OCI-LY7 (cell line): ENCODE measurements around the gene PAQR3. TPM values are rescaled to one million over a fixed set of nuclear protein-coding genes. Genes with fewer than 3 reads are reported as not detected.

ENCODE experiments used
- BruUV-seq: library from RNA; stranded (reverse); fragments of 400-500 nt; replicated peaks from 2 replicates; lab custom pipeline; 2021; lab: Mats Ljungman, UMichigan
- CTCF ChIA-PET: fragments of 300-600 bp; sonication (Branson Sonifier 250); formaldehyde crosslinking; loops from one replicate; lab custom pipeline; 2022; ENCODE audit warnings: antibody characterized with exemption; ENCODE audit not compliant: unreplicated experiment; lab: Charles Lee
- POLR2A ChIA-PET: fragments of 300-600 bp; sonication (Branson Sonifier 250); formaldehyde crosslinking; loops from one replicate; lab custom pipeline; 2022; ENCODE audit warnings: antibody characterized with exemption; lab: Charles Lee
- DNase-seq: peaks from one replicate; pipeline ENCODE4 v3.0.0-alpha.2; 2015; ENCODE audit warnings: low spot score
- H2AFZ ChIP-seq: fragments of 200-600 bp; sonication (generic), shearing (Covaris generic); 2 replicates; pipeline ENCODE4 v1.6.1; 2014; ENCODE audit warnings: mild to moderate bottlenecking, antibody characterized with exemption, low read length, moderate library complexity
- H3K27ac ChIP-seq: fragments of 200-600 bp; sonication (generic); 2 replicates; pipeline ENCODE4 v1.5.1; 2014; ENCODE audit warnings: mixed run types, low read depth, mild to moderate bottlenecking, moderate library complexity, low read length, inconsistent platforms; ENCODE audit not compliant: poor library complexity, severe bottlenecking
- H3K36me3 ChIP-seq: fragments of 200-600 bp; sonication (generic); 2 replicates; pipeline ENCODE4 v1.6.1; 2014; ENCODE audit warnings: mild to moderate bottlenecking, antibody characterized with exemption, low read length, moderate library complexity, mixed read lengths; ENCODE audit not compliant: insufficient read depth
- H3K4me1 ChIP-seq: fragments of 200-600 bp; sonication (generic); 2 replicates; pipeline ENCODE4 v1.5.1; 2014; ENCODE audit warnings: mild to moderate bottlenecking, low read length; ENCODE audit not compliant: insufficient read depth, poor library complexity, severe bottlenecking
- H3K4me2 ChIP-seq: fragments of 200-600 bp; sonication (generic); 2 replicates; pipeline ENCODE4 v1.6.1; 2014; ENCODE audit warnings: mild to moderate bottlenecking, low read length
- H3K4me3 ChIP-seq: fragments of 200-600 bp; sonication (generic); 2 replicates; pipeline ENCODE4 v1.5.1; 2014; ENCODE audit warnings: mild to moderate bottlenecking, low read depth, low read length; ENCODE audit not compliant: poor library complexity, severe bottlenecking
- H3K79me2 ChIP-seq: fragments of 200-600 bp; sonication (generic); 2 replicates; pipeline ENCODE4 v1.6.1; 2016; ENCODE audit warnings: low read depth, mild to moderate bottlenecking, low read length, moderate library complexity, mixed read lengths; ENCODE audit not compliant: insufficient read depth
- H3K9me2 ChIP-seq: fragments of 200-600 bp; sonication (generic); 2 replicates; pipeline ENCODE4 v1.6.1; 2016; ENCODE audit warnings: mild to moderate bottlenecking, low read length, mixed read lengths; ENCODE audit not compliant: insufficient read depth
- H3K9me3 ChIP-seq: fragments of 200-600 bp; sonication (generic); 2 replicates; pipeline ENCODE4 v1.6.1; 2014; ENCODE audit warnings: mild to moderate bottlenecking, mixed run types, low read length, mixed read lengths
- H4K20me1 ChIP-seq: fragments of 200-600 bp; sonication (generic); 2 replicates; pipeline ENCODE4 v1.6.1; 2014; ENCODE audit warnings: mild to moderate bottlenecking, antibody characterized with exemption, low read length, moderate library complexity, mixed read lengths; ENCODE audit not compliant: insufficient read depth
- CTCF ChIP-seq: fragments of 200-600 bp; sonication (generic); conservative IDR thresholded peaks from 2 replicates; pipeline ENCODE4 v1.5.1; 2014; ENCODE audit warnings: mild to moderate bottlenecking, antibody characterized with exemption, low read length, moderate library complexity, mixed read lengths
- EZH2phosphoT487 ChIP-seq: fragments of 200-600 bp; sonication (generic); IDR thresholded peaks from 2 replicates; pipeline ENCODE4 v1.6.1; 2018; ENCODE audit warnings: low read depth, borderline replicate concordance, mild to moderate bottlenecking, mixed run types, antibody characterized with exemption, low read length, moderate library complexity, mixed read lengths
- intact Hi-C: fragments of 100-400 bp; cut with micrococcal nuclease; formaldehyde crosslinking; loops from one replicate; pipeline ENCODE4 v1.10.0; 2022; ENCODE audit not compliant: unreplicated experiment
- total RNA-seq, 2 experiments: library from RNA; depleted of rRNA in 1 of 2; stranded (reverse); fragments of >200 nt in 1 of 2; shearing (Covaris generic) in 1 of 2; gene quantifications; 2 replicates each; pipeline ENCODE4 v1.2.3, GENCODE V29; 2014 to 2022

Gene PAQR3
- total RNA-seq, 2 experiments from 2014 or later: 21.6 to 28.4 TPM

- H3K27ac ChIP-seq: no peak overlapping the region
- intact Hi-C loops: no loop called here
- H3K79me2 ChIP-seq: no peaks in the 10 kb centered on the region
- no peaks in the 10 kb centered on the region for H3K9me3 ChIP-seq
- no peak overlapping the region for H2AFZ ChIP-seq
- CTCF ChIA-PET: no interaction called here
- H4K20me1 ChIP-seq: no peaks in the 10 kb centered on the region
- no peaks in the 10 kb centered on the region for H3K36me3 ChIP-seq
- POLR2A ChIA-PET: interaction anchor here (0.5 kb wide), 1 partner anchor 19 kb away, joined by 3 read pairs; no protein-coding TSS in a partner anchor
- BruUV-seq: no TSS peak
- H3K4me1 ChIP-seq: no peaks in the 10 kb centered on the region
- H3K4me3 ChIP-seq: no peak overlapping the region
- H3K9me2 ChIP-seq: no peaks in the 10 kb centered on the region
- DNase-seq: no peak
- no peak overlapping the region for H3K4me2 ChIP-seq
- TF ChIP-seq EZH2phosphoT487 (no peak), CTCF (no peak)
Observed at GRCh38 chr4:78971326-78971725, 32.1 kb upstream of the PAQR3 start.

GRCh38 chr4:78962597-78963115 is 23.4 kb upstream of the PAQR3 start:
- no peak overlapping the region for H3K27ac ChIP-seq
- BruUV-seq: no TSS peak
- no peak overlapping the region for H3K4me3 ChIP-seq
- H3K79me2 ChIP-seq: no peaks in the 10 kb centered on the region
- H3K36me3 ChIP-seq: no peaks in the 10 kb centered on the region
- no peaks in the 10 kb centered on the region for H3K4me1 ChIP-seq
- H4K20me1 ChIP-seq: no peaks in the 10 kb centered on the region
- intact Hi-C loops: no loop called here
- no peak for TF ChIP-seq CTCF
- no peak for TF ChIP-seq EZH2phosphoT487
- H3K9me2 ChIP-seq: no peaks in the 10 kb centered on the region
- H3K4me2 ChIP-seq: no peak overlapping the region
- no peak overlapping the region for H2AFZ ChIP-seq
- H3K9me3 ChIP-seq: no peaks in the 10 kb centered on the region
- POLR2A ChIA-PET: interaction anchor here (0.6 to 2.1 kb wide), 3 partner anchors 11 to 903 kb away, joined by 3 to 6 read pairs (median 4); no protein-coding TSS in a partner anchor
- no peak for DNase-seq
- CTCF ChIA-PET: no interaction called here

- H3K9me3 ChIP-seq: no peaks in the 10 kb centered on the region
- DNase-seq: no peak
- no peaks in the 10 kb centered on the region for H3K4me1 ChIP-seq
- no TSS peak for BruUV-seq
- H2AFZ ChIP-seq: no peak overlapping the region
- H4K20me1 ChIP-seq: no peaks in the 10 kb centered on the region
- H3K4me2 ChIP-seq: no peak overlapping the region
- intact Hi-C loops: no loop called here
- ChIA-PET CTCF (no interaction called here), POLR2A (interaction anchor here (0.5 to 1.2 kb wide), 3 partner anchors 15 to 817 kb away, joined by 3 to 5 read pairs (median 4); no protein-coding TSS in a partner anchor)
- H3K4me3 ChIP-seq: no peak overlapping the region
- H3K79me2 ChIP-seq: no peaks in the 10 kb centered on the region
- no peak overlapping the region for H3K27ac ChIP-seq
- no peak for TF ChIP-seq CTCF
- TF ChIP-seq EZH2phosphoT487: no peak
- H3K36me3 ChIP-seq: no peaks in the 10 kb centered on the region
- H3K9me2 ChIP-seq: no peaks in the 10 kb centered on the region
Observed at GRCh38 chr4:78960926-78961325, 21.7 kb upstream of the PAQR3 start.
